ENCODE data around the gene EPHA3.
A peak's percentile ranks its signal among the peaks of the same experiment; 100 is the strongest.

Gene EPHA3

GRCh38 chr3:89098173-89098572, 9.2 kb upstream of the EPHA3 start (continued):
- TF ChIP-seq ATF2 (tag by site-specific recombination; IDR thresholded peaks at IDR 0.05; ENCODE audit: low read depth): no peak
- TF ChIP-seq KLF1 (tag by site-specific recombination; IDR thresholded peaks at IDR 0.05): no peak
- TF ChIP-seq GLI2 (tag by site-specific recombination; IDR thresholded peaks at IDR 0.05; ENCODE audit: borderline replicate concordance, low read depth): no peak
- no peak for TF ChIP-seq PRDM6 (tag by site-specific recombination; IDR thresholded peaks at IDR 0.05)
- TF ChIP-seq HIC1 (tag by site-specific recombination; IDR thresholded peaks at IDR 0.05): no peak
- TF ChIP-seq ZNF76 (tag by site-specific recombination; IDR thresholded peaks at IDR 0.05; ENCODE audit: borderline replicate concordance, low read depth): no peak
- no peak for TF ChIP-seq GFI1B (tag by site-specific recombination; IDR thresholded peaks at IDR 0.05)
- TF ChIP-seq ZNF148 (tag by site-specific recombination; IDR thresholded peaks at IDR 0.05; ENCODE audit: borderline replicate concordance): no peak
- no peak for TF ChIP-seq ZNF366 (tag by site-specific recombination; conservative IDR thresholded peaks at IDR 0.05)
- TF ChIP-seq, protein P1, sequence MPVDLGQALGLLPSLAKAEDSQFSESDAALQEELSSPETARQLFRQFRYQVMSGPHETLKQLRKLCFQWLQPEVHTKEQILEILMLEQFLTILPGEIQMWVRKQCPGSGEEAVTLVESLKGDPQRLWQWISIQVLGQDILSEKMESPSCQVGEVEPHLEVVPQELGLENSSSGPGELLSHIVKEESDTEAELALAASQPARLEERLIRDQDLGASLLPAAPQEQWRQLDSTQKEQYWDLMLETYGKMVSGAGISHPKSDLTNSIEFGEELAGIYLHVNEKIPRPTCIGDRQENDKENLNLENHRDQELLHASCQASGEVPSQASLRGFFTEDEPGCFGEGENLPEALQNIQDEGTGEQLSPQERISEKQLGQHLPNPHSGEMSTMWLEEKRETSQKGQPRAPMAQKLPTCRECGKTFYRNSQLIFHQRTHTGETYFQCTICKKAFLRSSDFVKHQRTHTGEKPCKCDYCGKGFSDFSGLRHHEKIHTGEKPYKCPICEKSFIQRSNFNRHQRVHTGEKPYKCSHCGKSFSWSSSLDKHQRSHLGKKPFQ (tag by site-specific recombination; IDR thresholded peaks at IDR 0.05): no peak
- TF ChIP-seq BCL11B (tag by site-specific recombination; IDR thresholded peaks at IDR 0.05; ENCODE audit: low read depth): no peak
- no peak for TF ChIP-seq ZNF140 (tag by site-specific recombination; IDR thresholded peaks at IDR 0.05)

DNA sequence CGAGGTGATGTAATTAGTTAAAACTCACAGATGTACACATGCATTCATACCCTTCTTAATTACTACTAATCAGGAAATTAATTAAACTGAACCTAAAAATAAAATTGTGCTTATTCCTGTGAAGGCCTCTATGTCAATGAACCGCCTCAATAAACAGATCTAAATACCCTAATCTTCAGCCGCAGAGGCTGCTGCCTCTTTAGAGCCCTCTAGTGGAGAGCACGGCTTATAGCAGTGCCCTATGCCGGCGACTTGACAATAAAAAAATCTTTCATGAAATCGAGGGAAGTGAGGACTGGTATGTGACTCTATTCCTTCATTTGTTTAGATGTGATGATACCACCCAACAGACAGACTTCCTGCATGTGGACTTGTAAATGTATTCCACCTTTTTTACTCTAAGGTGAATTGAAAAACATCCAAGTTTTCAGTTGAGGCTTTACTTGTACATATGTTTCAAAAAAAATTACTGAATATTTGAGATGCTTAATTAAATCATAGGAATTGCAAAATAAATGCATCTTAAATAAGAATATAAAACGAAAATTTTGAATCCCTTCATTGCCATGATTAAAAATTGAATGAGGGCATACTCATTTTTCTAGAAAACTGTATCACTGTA, 8.3 kb upstream of the EPHA3 start:
- Histone ChIP-seq H3K4me3 (ENCODE audit: low read depth, low read length) (no peak overlapping the region), H3K4me1 (ENCODE audit: control insufficient read depth, insufficient read depth, low read length) (no peaks in the 10 kb centered on the region), H3K36me3 (ENCODE audit: control insufficient read depth in 2 of 2, insufficient read depth in 1 of 2, low read length in 2 of 2) (no peaks in the 10 kb centered on the region), H3K9me3 (ENCODE audit: control insufficient read depth, insufficient read depth, low read depth, low read length) (no peaks in the 10 kb centered on the region), H3K27ac (ENCODE audit: extremely low read depth, low read depth, low read length) (no peak overlapping the region)
- TF ChIP-seq ZNF561 (tag by site-specific recombination; IDR thresholded peaks at IDR 0.05; ENCODE audit: borderline replicate concordance) (no peak), ZNF2 (tag by site-specific recombination; IDR thresholded peaks at IDR 0.05) (0 out of 2 replicates have a peak, but pooled peaks have one; percentile 26), ZSCAN16 (tag by site-specific recombination; IDR thresholded peaks at IDR 0.05) (no peak), ZNF155 (tag by site-specific recombination; IDR thresholded peaks at IDR 0.05) (no peak), ZBTB8A (tag by site-specific recombination; IDR thresholded peaks at IDR 0.05) (no peak), ZNF629 (tag by site-specific recombination; IDR thresholded peaks at IDR 0.05) (no peak), ZNF654 (tag by site-specific recombination; IDR thresholded peaks at IDR 0.05; ENCODE audit: low read depth) (peak; percentile 35; the same call in 1 of the 2 replicates), INSM2 (tag by site-specific recombination; IDR thresholded peaks at IDR 0.05) (no peak), OVOL3 (tag by site-specific recombination; IDR thresholded peaks at IDR 0.05) (no peak)
- TF ChIP-seq, protein P2, sequence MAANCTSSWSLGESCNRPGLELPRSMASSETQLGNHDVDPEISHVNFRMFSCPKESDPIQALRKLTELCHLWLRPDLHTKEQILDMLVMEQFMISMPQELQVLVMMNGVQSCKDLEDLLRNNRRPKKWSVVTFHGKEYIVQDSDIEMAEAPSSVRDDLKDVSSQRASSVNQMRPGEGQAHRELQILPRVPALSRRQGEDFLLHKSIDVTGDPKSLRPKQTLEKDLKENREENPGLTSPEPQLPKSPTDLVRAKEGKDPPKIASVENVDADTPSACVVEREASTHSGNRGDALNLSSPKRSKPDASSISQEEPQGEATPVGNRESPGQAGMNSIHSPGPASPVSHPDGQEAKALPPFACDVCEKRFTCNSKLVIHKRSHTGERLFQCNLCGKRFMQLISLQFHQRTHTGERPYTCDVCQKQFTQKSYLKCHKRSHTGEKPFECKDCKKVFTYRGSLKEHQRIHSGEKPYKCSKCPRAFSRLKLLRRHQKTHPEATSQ (tag by site-specific recombination; IDR thresholded peaks at IDR 0.05): no peak
- ChIA-PET CTCF (interaction anchor here (0.7 to 1.5 kb wide), 3 partner anchors 84 to 993 kb away, joined by 3 read pairs; no protein-coding TSS in a partner anchor), POLR2A (no interaction called here)
